ENCODE measurements around the gene COL4A2.

GRCh38 chr13:110334256-110334655 lies 27.2 kb downstream of the COL4A2 start:
- TF ChIP-seq, protein P1, sequence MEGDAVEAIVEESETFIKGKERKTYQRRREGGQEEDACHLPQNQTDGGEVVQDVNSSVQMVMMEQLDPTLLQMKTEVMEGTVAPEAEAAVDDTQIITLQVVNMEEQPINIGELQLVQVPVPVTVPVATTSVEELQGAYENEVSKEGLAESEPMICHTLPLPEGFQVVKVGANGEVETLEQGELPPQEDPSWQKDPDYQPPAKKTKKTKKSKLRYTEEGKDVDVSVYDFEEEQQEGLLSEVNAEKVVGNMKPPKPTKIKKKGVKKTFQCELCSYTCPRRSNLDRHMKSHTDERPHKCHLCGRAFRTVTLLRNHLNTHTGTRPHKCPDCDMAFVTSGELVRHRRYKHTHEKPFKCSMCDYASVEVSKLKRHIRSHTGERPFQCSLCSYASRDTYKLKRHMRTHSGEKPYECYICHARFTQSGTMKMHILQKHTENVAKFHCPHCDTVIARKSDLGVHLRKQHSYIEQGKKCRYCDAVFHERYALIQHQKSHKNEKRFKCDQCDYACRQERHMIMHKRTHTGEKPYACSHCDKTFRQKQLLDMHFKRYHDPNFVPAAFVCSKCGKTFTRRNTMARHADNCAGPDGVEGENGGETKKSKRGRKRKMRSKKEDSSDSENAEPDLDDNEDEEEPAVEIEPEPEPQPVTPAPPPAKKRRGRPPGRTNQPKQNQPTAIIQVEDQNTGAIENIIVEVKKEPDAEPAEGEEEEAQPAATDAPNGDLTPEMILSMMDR (IDR thresholded peaks at IDR 0.05; ENCODE audit: low read length): no peak
- TF ChIP-seq EZH2 (IDR thresholded peaks at IDR 0.05; ENCODE audit: borderline replicate concordance, low read length): no peak
